ENCODE measurements around the gene PRKN. TPM values are rescaled to one million over a fixed set of nuclear protein-coding genes. Genes with fewer than 3 reads are reported as not detected.

PRKN gene
- total RNA-seq, 1 donor from 2014 or later, result 5.7 TPM

DNA sequence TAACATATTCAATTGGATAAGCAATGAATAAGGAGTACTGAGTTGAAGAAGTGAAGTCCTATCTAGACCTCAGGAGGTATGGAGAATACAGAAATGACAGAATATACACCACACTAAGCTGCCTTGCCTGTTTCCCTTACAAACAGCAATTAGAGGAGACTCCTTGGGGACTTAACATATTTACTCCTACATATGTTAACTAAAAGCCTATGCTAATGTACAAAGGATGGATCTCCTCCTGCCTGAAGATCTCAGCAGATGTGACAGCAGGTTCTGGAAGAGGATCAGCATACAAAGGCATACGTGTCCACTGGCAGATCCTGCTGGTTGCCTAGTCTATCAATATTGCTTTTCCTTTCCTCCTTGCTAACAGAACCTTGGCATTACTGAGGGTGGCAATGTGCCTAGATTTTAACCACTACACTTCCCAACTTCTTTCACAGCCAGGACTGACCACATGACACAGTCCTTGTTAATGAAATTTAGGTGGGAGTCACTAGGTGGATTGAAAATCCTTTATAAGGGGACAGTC is 29.6 kb downstream of the PRKN start:
- no peak for DNase-seq (ENCODE audit: low spot score)
- TF ChIP-seq, protein P1, sequence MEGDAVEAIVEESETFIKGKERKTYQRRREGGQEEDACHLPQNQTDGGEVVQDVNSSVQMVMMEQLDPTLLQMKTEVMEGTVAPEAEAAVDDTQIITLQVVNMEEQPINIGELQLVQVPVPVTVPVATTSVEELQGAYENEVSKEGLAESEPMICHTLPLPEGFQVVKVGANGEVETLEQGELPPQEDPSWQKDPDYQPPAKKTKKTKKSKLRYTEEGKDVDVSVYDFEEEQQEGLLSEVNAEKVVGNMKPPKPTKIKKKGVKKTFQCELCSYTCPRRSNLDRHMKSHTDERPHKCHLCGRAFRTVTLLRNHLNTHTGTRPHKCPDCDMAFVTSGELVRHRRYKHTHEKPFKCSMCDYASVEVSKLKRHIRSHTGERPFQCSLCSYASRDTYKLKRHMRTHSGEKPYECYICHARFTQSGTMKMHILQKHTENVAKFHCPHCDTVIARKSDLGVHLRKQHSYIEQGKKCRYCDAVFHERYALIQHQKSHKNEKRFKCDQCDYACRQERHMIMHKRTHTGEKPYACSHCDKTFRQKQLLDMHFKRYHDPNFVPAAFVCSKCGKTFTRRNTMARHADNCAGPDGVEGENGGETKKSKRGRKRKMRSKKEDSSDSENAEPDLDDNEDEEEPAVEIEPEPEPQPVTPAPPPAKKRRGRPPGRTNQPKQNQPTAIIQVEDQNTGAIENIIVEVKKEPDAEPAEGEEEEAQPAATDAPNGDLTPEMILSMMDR (IDR thresholded peaks at IDR 0.05), result no peak
- Mint-ChIP-seq H3K4me1 (ENCODE audit: low read depth) (no peaks in the 10 kb centered on the region), H3K36me3 (ENCODE audit: low read depth) (no peaks in the 10 kb centered on the region), H3K27me3 (ENCODE audit: low read depth) (no peaks in the 10 kb centered on the region), H3K4me3 (ENCODE audit: unreplicated experiment) (no peak overlapping the region), H3K27ac (ENCODE audit: unreplicated experiment) (no peak overlapping the region), H3K9me3 (ENCODE audit: low read depth) (no peaks in the 10 kb centered on the region)

DNA sequence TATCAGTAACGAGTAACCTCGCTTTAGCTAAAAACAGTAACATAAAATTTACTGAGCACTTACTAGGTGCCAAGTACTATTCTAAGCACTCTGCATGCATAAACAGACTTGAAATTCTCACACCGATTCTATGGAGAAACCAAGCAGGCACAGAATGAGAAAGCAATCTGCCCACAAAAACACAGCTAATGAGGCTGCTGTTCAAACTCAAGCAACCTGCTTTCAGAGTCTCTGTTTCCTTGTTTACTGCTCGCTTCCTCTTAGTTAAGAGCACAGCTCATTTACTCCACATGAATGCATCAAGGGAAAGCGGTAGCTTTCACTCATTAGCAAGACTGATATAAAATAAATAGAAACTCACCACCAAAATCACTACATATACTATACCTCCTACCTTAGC is 37.4 kb downstream of the PRKN start:
- H3K4me3 Mint-ChIP-seq (ENCODE audit: unreplicated experiment), result no peak overlapping the region

DNA sequence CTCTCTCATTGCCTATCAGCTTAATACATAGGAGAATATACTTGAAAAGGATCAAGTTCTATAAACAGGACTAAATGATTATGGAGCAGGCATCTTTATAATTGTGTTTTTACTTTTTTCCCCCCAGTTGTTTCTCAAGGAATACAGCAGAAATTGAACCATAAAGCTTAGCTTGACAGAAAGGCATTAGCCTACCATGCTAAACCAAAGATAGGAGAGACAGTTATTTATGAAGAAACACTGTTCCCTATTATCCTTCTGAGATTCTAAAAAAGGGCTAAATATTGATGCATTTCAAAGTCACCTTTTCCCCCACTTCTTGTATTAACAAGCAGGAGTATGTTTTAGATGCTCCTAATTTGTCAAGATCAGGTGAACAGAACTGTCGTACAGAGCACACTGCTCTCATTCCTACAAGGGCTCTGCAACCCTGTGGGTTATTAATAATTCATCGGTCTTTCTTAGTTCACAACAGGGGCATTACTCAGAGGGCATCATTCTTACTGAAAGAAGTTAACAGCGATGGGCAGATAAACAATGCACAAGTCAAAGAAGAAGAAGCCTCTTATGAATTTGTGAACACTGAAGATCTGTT is 38.7 kb downstream of the PRKN start:
- Mint-ChIP-seq H3K9me3 (ENCODE audit: low read depth) (peaks cover 2% of the 10 kb centered on the region), H3K27ac (ENCODE audit: unreplicated experiment) (no peak overlapping the region), H3K4me3 (ENCODE audit: unreplicated experiment) (no peak overlapping the region), H3K36me3 (ENCODE audit: low read depth) (peaks cover 2% of the 10 kb centered on the region), H3K4me1 (ENCODE audit: low read depth) (peaks cover 17% of the 10 kb centered on the region), H3K27me3 (ENCODE audit: low read depth) (no peaks in the 10 kb centered on the region)
- DNase-seq (ENCODE audit: low spot score), result no peak
- TF ChIP-seq, protein P1 (IDR thresholded peaks at IDR 0.05), result no peak

More for the DNA sequence above, 37.4 kb downstream of the PRKN start:
- Mint-ChIP-seq H3K9me3 (ENCODE audit: low read depth) (peaks cover 2% of the 10 kb centered on the region), H3K36me3 (ENCODE audit: low read depth) (peaks cover 2% of the 10 kb centered on the region), H3K4me1 (ENCODE audit: low read depth) (peaks cover 9% of the 10 kb centered on the region), H3K27me3 (ENCODE audit: low read depth) (no peaks in the 10 kb centered on the region), H3K27ac (ENCODE audit: unreplicated experiment) (no peak overlapping the region)
- TF ChIP-seq, protein P1 (IDR thresholded peaks at IDR 0.05), result no peak
- DNase-seq (ENCODE audit: low spot score), result no peak

DNA sequence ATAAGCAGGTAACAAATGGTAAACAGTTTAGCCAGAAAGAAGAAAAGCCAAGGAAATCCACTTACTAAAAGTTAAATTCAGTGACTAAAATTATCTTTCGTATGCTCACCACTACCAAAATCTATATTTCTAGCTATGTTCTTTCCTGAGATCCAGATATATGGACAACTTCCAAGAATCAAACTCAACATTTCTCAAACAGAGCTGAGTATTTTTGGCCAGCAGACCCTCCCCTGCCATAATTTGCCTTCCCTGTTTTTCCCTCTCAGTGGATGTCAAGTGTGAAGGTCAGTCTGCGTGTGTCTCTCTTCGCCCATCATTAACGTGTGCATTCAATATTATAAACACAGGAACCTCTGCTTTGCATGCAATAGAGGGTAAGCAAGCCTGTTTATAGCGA is 42.0 kb downstream of the PRKN start:
- H3K9me3 Mint-ChIP-seq (ENCODE audit: low read depth), result peaks cover 6% of the 10 kb centered on the region
- TF ChIP-seq, protein P1 (IDR thresholded peaks at IDR 0.05), result no peak
- no peak for DNase-seq (ENCODE audit: low spot score)
- H3K27me3 Mint-ChIP-seq (ENCODE audit: low read depth), result no peaks in the 10 kb centered on the region
- no peak overlapping the region for H3K27ac Mint-ChIP-seq (ENCODE audit: unreplicated experiment)
- H3K36me3 Mint-ChIP-seq (ENCODE audit: low read depth), result peaks cover 2% of the 10 kb centered on the region
- no peak overlapping the region for H3K4me3 Mint-ChIP-seq (ENCODE audit: unreplicated experiment)
- H3K4me1 Mint-ChIP-seq (ENCODE audit: low read depth), result peaks cover 41% of the 10 kb centered on the region

DNA sequence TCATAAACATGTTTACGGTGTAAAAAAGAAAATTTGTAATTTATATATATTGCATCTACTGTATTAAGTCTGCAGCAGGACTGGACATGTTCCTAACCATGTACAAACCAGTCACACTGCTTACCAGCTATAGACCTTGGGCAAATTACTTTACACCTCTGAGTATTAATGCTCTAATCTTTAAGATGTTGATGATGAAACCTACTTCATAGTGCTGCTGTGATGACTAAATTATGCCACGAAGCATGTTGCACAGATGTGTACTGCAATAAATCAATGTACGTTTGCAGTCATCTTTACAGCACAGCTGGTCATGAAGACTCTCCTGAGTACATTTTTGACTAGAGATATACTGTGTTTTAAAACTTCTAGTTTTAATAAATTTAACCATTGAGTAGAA is 42.6 kb downstream of the PRKN start:
- TF ChIP-seq, protein P1 (IDR thresholded peaks at IDR 0.05), result no peak
- Mint-ChIP-seq H3K27me3 (ENCODE audit: low read depth) (no peaks in the 10 kb centered on the region), H3K4me1 (ENCODE audit: low read depth) (peaks cover 45% of the 10 kb centered on the region), H3K9me3 (ENCODE audit: low read depth) (peaks cover 6% of the 10 kb centered on the region), H3K4me3 (ENCODE audit: unreplicated experiment) (no peak overlapping the region), H3K36me3 (ENCODE audit: low read depth) (peaks cover 2% of the 10 kb centered on the region), H3K27ac (ENCODE audit: unreplicated experiment) (no peak overlapping the region)
- no peak for DNase-seq (ENCODE audit: low spot score)
